ENCODE measurements around the gene TRPM2. TPM values are rescaled to one million over a fixed set of nuclear protein-coding genes. Genes with fewer than 3 reads are reported as not detected.

TRPM2 gene
- total RNA-seq, 2 donors from 2014 or later: 1.6 to 12.5 TPM

DNA sequence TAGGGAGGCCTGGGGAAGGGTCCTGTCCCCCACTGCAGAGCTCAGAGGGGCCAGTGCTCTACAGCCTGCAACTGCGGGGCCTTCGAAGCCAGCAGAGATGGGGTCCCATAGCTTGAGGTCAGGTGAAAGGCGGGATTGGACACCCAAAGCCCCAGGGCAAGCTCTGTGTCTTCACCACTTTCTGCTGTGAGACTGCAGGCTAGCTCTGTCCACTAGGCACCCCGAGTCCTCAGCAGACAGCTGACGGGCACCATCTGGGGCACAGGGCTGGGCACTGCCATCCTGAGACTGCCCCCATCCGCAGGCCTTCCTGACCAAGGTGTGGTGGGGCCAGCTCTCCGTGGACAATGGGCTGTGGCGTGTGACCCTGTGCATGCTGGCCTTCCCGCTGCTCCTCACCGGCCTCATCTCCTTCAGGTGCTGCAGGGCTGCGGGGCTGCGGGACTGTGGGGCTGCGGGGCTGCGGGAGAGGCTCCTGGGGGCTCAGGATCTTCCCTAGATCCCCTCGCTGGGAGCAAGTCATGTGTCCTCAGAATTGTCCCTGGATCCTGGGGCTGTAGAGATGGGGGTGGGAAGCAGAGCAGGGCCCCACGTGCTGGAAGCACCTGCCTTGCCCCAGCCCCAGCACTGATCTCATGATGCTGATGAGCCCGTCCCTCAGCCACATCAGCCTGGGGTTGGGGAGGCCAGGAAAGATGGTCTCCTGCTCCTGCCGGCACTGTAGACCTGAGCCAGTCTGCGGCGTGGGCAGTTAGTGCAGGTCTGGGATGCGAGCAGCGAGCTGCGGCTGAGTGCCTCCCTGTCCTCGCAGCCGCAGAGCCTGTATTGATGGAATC, 46.8 kb downstream of the TRPM2 start:
- Histone ChIP-seq H3K4me1 (ENCODE audit: control insufficient read depth, insufficient read depth, low read length) (no peaks in the 10 kb centered on the region), H3K9me3 (ENCODE audit: control insufficient read depth, low read length) (peaks cover 15% of the 10 kb centered on the region), H3K36me3 (ENCODE audit: control insufficient read depth, insufficient read depth, low read length) (no peaks in the 10 kb centered on the region), H3K4me3 (ENCODE audit: low read length) (no peak overlapping the region), H3K9ac (ENCODE audit: extremely low read depth, low read length, poor library complexity, severe bottlenecking) (no peak overlapping the region), H3K27me3 (ENCODE audit: control insufficient read depth, insufficient read depth, low read length, poor library complexity, severe bottlenecking) (no peaks in the 10 kb centered on the region), H3K27ac (ENCODE audit: low read depth, low read length) (no peak overlapping the region)
- no peak for DNase-seq
- TF ChIP-seq, protein P1, sequence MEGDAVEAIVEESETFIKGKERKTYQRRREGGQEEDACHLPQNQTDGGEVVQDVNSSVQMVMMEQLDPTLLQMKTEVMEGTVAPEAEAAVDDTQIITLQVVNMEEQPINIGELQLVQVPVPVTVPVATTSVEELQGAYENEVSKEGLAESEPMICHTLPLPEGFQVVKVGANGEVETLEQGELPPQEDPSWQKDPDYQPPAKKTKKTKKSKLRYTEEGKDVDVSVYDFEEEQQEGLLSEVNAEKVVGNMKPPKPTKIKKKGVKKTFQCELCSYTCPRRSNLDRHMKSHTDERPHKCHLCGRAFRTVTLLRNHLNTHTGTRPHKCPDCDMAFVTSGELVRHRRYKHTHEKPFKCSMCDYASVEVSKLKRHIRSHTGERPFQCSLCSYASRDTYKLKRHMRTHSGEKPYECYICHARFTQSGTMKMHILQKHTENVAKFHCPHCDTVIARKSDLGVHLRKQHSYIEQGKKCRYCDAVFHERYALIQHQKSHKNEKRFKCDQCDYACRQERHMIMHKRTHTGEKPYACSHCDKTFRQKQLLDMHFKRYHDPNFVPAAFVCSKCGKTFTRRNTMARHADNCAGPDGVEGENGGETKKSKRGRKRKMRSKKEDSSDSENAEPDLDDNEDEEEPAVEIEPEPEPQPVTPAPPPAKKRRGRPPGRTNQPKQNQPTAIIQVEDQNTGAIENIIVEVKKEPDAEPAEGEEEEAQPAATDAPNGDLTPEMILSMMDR (conservative IDR thresholded peaks at IDR 0.05): no peak
- H3K27ac Mint-ChIP-seq: no peak overlapping the region
- no peaks in the 10 kb centered on the region for H3K4me1 Mint-ChIP-seq
- no peaks in the 10 kb centered on the region for H3K27me3 Mint-ChIP-seq (ENCODE audit: insufficient read depth)
- 94 to 95% methylated on average over 17 to 25 of the region's 25 CpGs for WGBS, 2 experiments (ENCODE audit: insufficient coverage in 1 of 2, insufficient read length in 1 of 2)
- H3K4me3 Mint-ChIP-seq: no peak overlapping the region
- peaks cover 2% of the 10 kb centered on the region for H3K9me3 Mint-ChIP-seq
- H3K36me3 Mint-ChIP-seq (ENCODE audit: low read depth): no peaks in the 10 kb centered on the region

DNA sequence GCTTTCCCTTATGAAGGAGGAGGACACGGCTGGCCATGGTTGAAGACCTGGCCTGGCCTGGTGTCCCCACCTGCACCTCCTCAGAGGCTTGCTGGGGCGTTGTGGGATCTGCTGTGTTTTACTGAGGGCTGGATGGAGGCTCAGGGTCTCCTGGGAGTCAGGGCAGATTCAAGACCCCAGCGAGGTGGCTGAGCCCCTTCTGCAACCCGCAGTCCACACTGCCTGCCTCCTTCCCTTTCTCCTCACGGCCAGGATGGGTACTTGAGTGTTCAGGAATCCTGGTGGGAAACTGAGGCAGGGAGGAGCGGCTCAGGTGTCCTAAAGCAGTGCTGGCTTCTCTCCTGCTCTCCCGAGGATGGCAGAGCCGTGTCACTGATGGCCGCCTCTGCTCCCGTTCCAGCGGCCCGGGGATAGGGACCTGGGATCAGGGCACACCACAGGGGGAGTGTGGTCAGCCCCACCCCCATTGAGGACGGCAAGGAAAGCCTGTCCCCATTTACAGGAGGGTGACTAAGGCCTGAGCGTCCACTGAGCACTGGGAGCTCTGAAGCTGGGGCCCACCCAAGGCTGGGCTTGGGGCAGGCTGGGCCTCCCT, 47.5 kb downstream of the TRPM2 start:
- H3K36me3 Mint-ChIP-seq (ENCODE audit: low read depth): no peaks in the 10 kb centered on the region
- Histone ChIP-seq H3K9me3 (ENCODE audit: control insufficient read depth, low read length) (peaks cover 20% of the 10 kb centered on the region), H3K27me3 (ENCODE audit: control insufficient read depth, insufficient read depth, low read length, poor library complexity, severe bottlenecking) (no peaks in the 10 kb centered on the region), H3K9ac (ENCODE audit: extremely low read depth, low read length, poor library complexity, severe bottlenecking) (no peak overlapping the region), H3K27ac (ENCODE audit: low read depth, low read length) (no peak overlapping the region), H3K4me1 (ENCODE audit: control insufficient read depth, insufficient read depth, low read length) (no peaks in the 10 kb centered on the region), H3K36me3 (ENCODE audit: control insufficient read depth, insufficient read depth, low read length) (no peaks in the 10 kb centered on the region), H3K4me3 (ENCODE audit: low read length) (no peak overlapping the region)
- H3K4me3 Mint-ChIP-seq: no peak overlapping the region
- H3K9me3 Mint-ChIP-seq: peaks cover 2% of the 10 kb centered on the region
- H3K27ac Mint-ChIP-seq: no peak overlapping the region
- DNase-seq: no peak
- TF ChIP-seq, protein P1 (conservative IDR thresholded peaks at IDR 0.05): no peak
- no peaks in the 10 kb centered on the region for H3K27me3 Mint-ChIP-seq (ENCODE audit: insufficient read depth)
- no peaks in the 10 kb centered on the region for H3K4me1 Mint-ChIP-seq
- WGBS, 2 experiments (ENCODE audit: insufficient coverage in 1 of 2, insufficient read length in 1 of 2): 91 to 93% methylated on average over 3 to 14 of the region's 14 CpGs

DNA sequence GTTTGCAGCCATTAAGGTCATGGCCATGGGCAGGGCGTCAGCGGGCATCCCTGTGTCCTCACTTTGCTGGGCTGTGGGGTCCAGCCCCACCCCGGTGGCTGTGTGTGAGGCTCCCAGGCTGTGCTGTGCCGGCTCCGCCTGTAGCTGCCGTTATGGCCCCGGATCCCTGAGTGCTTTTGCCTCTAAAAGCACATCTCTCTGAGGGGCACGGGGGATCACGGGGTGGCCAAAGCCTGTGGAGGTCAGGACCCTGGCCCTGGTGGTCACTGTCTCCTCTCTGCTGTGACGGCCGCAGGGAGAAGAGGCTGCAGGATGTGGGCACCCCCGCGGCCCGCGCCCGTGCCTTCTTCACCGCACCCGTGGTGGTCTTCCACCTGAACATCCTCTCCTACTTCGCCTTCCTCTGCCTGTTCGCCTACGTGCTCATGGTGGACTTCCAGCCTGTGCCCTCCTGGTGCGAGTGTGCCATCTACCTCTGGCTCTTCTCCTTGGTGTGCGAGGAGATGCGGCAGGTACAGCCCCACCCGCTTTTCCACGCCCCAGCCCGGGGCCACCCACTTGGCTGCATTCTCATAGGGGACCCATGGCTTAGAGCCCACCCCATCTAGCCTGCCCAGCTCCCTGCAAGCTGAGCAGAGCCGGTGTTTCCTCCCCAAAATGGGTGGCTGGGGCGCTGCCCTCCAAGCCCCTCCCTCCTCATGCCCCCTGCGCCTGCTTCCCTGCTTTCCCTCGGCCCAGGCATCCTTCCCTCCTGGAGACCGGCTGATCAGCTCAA, 48.2 kb downstream of the TRPM2 start:
- no peak overlapping the region for H3K9ac ChIP-seq (ENCODE audit: extremely low read depth, low read length, poor library complexity, severe bottlenecking)
- peaks cover 6% of the 10 kb centered on the region for H3K9me3 Mint-ChIP-seq
- H3K4me1 Mint-ChIP-seq: no peaks in the 10 kb centered on the region
- H3K4me3 ChIP-seq (ENCODE audit: low read length): no peak overlapping the region
- H3K36me3 Mint-ChIP-seq (ENCODE audit: low read depth): no peaks in the 10 kb centered on the region
- H3K27me3 Mint-ChIP-seq (ENCODE audit: insufficient read depth): no peaks in the 10 kb centered on the region
- no peaks in the 10 kb centered on the region for H3K36me3 ChIP-seq (ENCODE audit: control insufficient read depth, insufficient read depth, low read length)
- H3K27me3 ChIP-seq (ENCODE audit: control insufficient read depth, insufficient read depth, low read length, poor library complexity, severe bottlenecking): no peaks in the 10 kb centered on the region
- H3K9me3 ChIP-seq (ENCODE audit: control insufficient read depth, low read length): peaks cover 20% of the 10 kb centered on the region
- DNase-seq: no peak
- no peak overlapping the region for H3K27ac ChIP-seq (ENCODE audit: low read depth, low read length)
- TF ChIP-seq, protein P1 (conservative IDR thresholded peaks at IDR 0.05): no peak
- H3K4me1 ChIP-seq (ENCODE audit: control insufficient read depth, insufficient read depth, low read length): no peaks in the 10 kb centered on the region
- no peak overlapping the region for H3K4me3 Mint-ChIP-seq
- 91 to 97% methylated on average over 17 to 32 of the region's 32 CpGs for WGBS, 2 experiments (ENCODE audit: insufficient coverage in 1 of 2, insufficient read length in 1 of 2)
- no peak overlapping the region for H3K27ac Mint-ChIP-seq

All from endodermal cell (in vitro differentiated cells).